SK-N-SH (cell line): ENCODE data around the gene PRKN. TPM values are rescaled to one million over a fixed set of nuclear protein-coding genes. Genes with fewer than 3 reads are reported as not detected.

Experiments used
- CTCF ChIA-PET: fragments of 300-600, 350-600 bp; formaldehyde crosslinking; extraction: SDS; loops from one replicate; lab custom pipeline; 2021; lab: Yijun Ruan, JAX
- POLR2A ChIA-PET: fragments of 350-600 bp; sonication (Branson Sonifier 250); formaldehyde crosslinking; extraction: SDS; loops from one replicate; lab custom pipeline; 2020; ENCODE audit warnings: antibody characterized with exemption, inconsistent platforms; lab: Yijun Ruan, JAX
- DNase-seq: peaks from one replicate; pipeline ENCODE4 v3.0.0; 2012
- H2AFZ ChIP-seq: fragments of 200-600 bp; sonication (generic); 2 replicates; pipeline ENCODE4 v1.8.1; 2016; ENCODE audit warnings: antibody characterized with exemption, mild to moderate bottlenecking, low read depth
- H3F3A ChIP-seq: fragments of 200-600 bp; sonication (generic); replicated peaks from 2 replicates; pipeline ENCODE3; 2016; ENCODE audit warnings: antibody characterized with exemption, mild to moderate bottlenecking; ENCODE audit not compliant: insufficient read depth
- H3K27ac ChIP-seq, 2 experiments: fragments of 200-500 bp in 1 of 2; fragments of 200-600 bp in 1 of 2; sonication (Bioruptor generic) in 1 of 2; sonication (generic), shearing (Covaris generic) in 1 of 2; 2 replicates each; pipeline versions ENCODE4 v1.5.1 to v1.6.1; 2014 to 2016; ENCODE audit warnings: low read depth in 2 of 2, inconsistent platforms in 1 of 2, low read length in 1 of 2, mild to moderate bottlenecking in 1 of 2, mixed read lengths in 1 of 2
- H3K27me3 ChIP-seq: fragments of 200-600 bp; sonication (generic), shearing (Covaris generic); 2 replicates; pipeline ENCODE4 v1.6.1; 2016; ENCODE audit warnings: mixed run types; ENCODE audit not compliant: insufficient read depth
- H3K36me3 ChIP-seq, 2 experiments: fragments of 200-500 bp in 1 of 2; fragments of 200-600 bp in 1 of 2; sonication (Bioruptor generic) in 1 of 2; sonication (generic) in 1 of 2; replicated peaks in 1 of 2; 2 replicates each; pipeline versions ENCODE3 to v1.5.1; 2014 to 2016; ENCODE audit warnings: low read length in 1 of 2, mild to moderate bottlenecking in 1 of 2; ENCODE audit not compliant: insufficient read depth in 2 of 2, control insufficient read depth in 1 of 2
- H3K4me1 ChIP-seq, 2 experiments: fragments of 200-500 bp in 1 of 2; fragments of 200-600 bp in 1 of 2; sonication (Bioruptor generic) in 1 of 2; sonication (generic), shearing (Covaris generic) in 1 of 2; 2 replicates each; pipeline versions ENCODE4 v1.5.1 to v1.6.1; 2014 to 2016; ENCODE audit warnings: low read depth in 1 of 2, low read length in 1 of 2, mixed run types in 1 of 2; ENCODE audit not compliant: insufficient read depth in 2 of 2, control insufficient read depth in 1 of 2
- H3K4me2 ChIP-seq: fragments of 200-600 bp; sonication (generic), shearing (Covaris generic); 2 replicates; pipeline ENCODE4 v1.6.1; 2017; ENCODE audit warnings: mixed run types
- H3K4me3 ChIP-seq, 2 experiments: fragments of 200-500 bp in 1 of 2; fragments of 200-600 bp in 1 of 2; sonication (Bioruptor generic) in 1 of 2; sonication (generic), shearing (Covaris generic) in 1 of 2; 2 replicates each; pipeline versions ENCODE4 v1.5.1 to v1.8.1; 2014 to 2016; ENCODE audit warnings: low read depth in 2 of 2, inconsistent platforms in 1 of 2, low read length in 1 of 2, mild to moderate bottlenecking in 1 of 2, mixed read lengths in 1 of 2, moderate library complexity in 1 of 2
- H3K79me2 ChIP-seq: fragments of 200-600 bp; sonication (generic); 2 replicates; pipeline ENCODE4 v1.8.1; 2017; ENCODE audit warnings: mild to moderate bottlenecking; ENCODE audit not compliant: insufficient read depth
- H3K9ac ChIP-seq: fragments of 200-600 bp; sonication (generic); 2 replicates; pipeline ENCODE4 v1.6.1; 2017; ENCODE audit warnings: mixed run types
- H3K9me2 ChIP-seq: fragments of 200-600 bp; sonication (generic); 2 replicates; pipeline ENCODE4 v1.6.1; 2017; ENCODE audit warnings: mixed run types
- H3K9me3 ChIP-seq: fragments of 200-600 bp; sonication (generic); 2 replicates; pipeline ENCODE4 v1.6.1; 2017; ENCODE audit warnings: mixed run types, mild to moderate bottlenecking, moderate library complexity
- H4K20me1 ChIP-seq: fragments of 200-600 bp; sonication (generic); 2 replicates; pipeline ENCODE4 v1.6.1; 2017; ENCODE audit warnings: mild to moderate bottlenecking, mixed run types; ENCODE audit not compliant: insufficient read depth
- CTCF ChIP-seq: fragments of 200-600 bp; sonication (generic); IDR thresholded peaks from 2 replicates; pipeline ENCODE4 v1.6.1; 2017; ENCODE audit warnings: antibody characterized with exemption, mild to moderate bottlenecking, moderate library complexity
- ELF1 ChIP-seq: IDR thresholded peaks from 2 replicates; pipeline ENCODE4 v1.4.0; 2012
- EZH2phosphoT487 ChIP-seq: fragments of 200-600 bp; sonication (generic); IDR thresholded peaks from 2 replicates; pipeline ENCODE4 v1.6.1; 2017; ENCODE audit warnings: low read depth, mixed run types, mild to moderate bottlenecking, antibody characterized with exemption, moderate library complexity, borderline replicate concordance
- FOXM1 ChIP-seq: IDR thresholded peaks from 2 replicates; pipeline ENCODE4 v1.4.0; 2012; ENCODE audit warnings: low read depth, mild to moderate bottlenecking
- IRF3 ChIP-seq: fragments of 150-350 bp; IDR thresholded peaks from 2 replicates; pipeline ENCODE4 v1.6.1; 2016; ENCODE audit warnings: mild to moderate bottlenecking, low read depth, low read length
- MAX ChIP-seq: IDR thresholded peaks from 2 replicates; pipeline ENCODE4 v1.4.0; 2012; ENCODE audit warnings: low read depth
- MEF2A ChIP-seq: IDR thresholded peaks from 2 replicates; pipeline ENCODE4 v1.4.0; 2012; ENCODE audit warnings: low read depth, borderline replicate concordance
- MXI1 ChIP-seq: IDR thresholded peaks from 2 replicates; pipeline ENCODE4 v1.6.1; 2012; ENCODE audit warnings: mild to moderate bottlenecking, low read depth, low read length, improper control_type of control experiment
- NRF1 ChIP-seq: IDR thresholded peaks from 2 replicates; pipeline ENCODE4 v1.6.1; 2012; ENCODE audit warnings: low read depth, mild to moderate bottlenecking, low read length
- RAD21 ChIP-seq: IDR thresholded peaks from 2 replicates; pipeline ENCODE4 v1.6.1; 2012; ENCODE audit warnings: mild to moderate bottlenecking, low read length
- RCOR1 ChIP-seq: fragments of 150-350 bp; IDR thresholded peaks from 2 replicates; pipeline ENCODE4 v1.6.1; 2017; ENCODE audit warnings: antibody characterized with exemption, low read length
- REST ChIP-seq: IDR thresholded peaks from 2 replicates; pipeline ENCODE4 v1.6.1; 2012; ENCODE audit warnings: mild to moderate bottlenecking, low read depth, low read length, moderate library complexity
- SIN3A ChIP-seq: IDR thresholded peaks from 2 replicates; pipeline ENCODE4 v1.6.1; 2012; ENCODE audit warnings: low read depth, mild to moderate bottlenecking, low read length, moderate library complexity, borderline replicate concordance
- SMC3 ChIP-seq: IDR thresholded peaks from 2 replicates; pipeline ENCODE4 v1.6.1; 2012; ENCODE audit warnings: low read depth, low read length, improper control_type of control experiment
- TAF1 ChIP-seq: IDR thresholded peaks from 2 replicates; pipeline ENCODE4 v1.6.1; 2012; ENCODE audit warnings: low read depth, mild to moderate bottlenecking, low read length, moderate library complexity, borderline replicate concordance
- USF1 ChIP-seq: IDR thresholded peaks from 2 replicates; pipeline ENCODE4 v1.4.0; 2012; ENCODE audit warnings: low read depth, borderline replicate concordance
- YY1 ChIP-seq: IDR thresholded peaks from 2 replicates; pipeline ENCODE4 v1.4.0; 2012; ENCODE audit warnings: low read depth, mild to moderate bottlenecking
- WGBS: methylation state at CpG from one replicate; pipeline ENCODE4 v1.1.6; 2017; ENCODE audit warnings: low lambda C conversion rate; 5-methylcytosine and 5-hydroxymethylcytosine counted together
- polyA plus RNA-seq, 3 experiments: library from polyadenylated mRNA; depleted of rRNA; stranded (reverse); fragments of >200 nt; gene quantifications; 2 replicates each; pipeline ENCODE4 v1.2.3, GENCODE V29; 2012

PRKN gene
- polyA plus RNA-seq, 1 of the 3 experiments (the other 2 are of a cell fraction), result 0.76 TPM

- TF ChIP-seq USF1, result no peak
- TF ChIP-seq SIN3A, result no peak
- TF ChIP-seq NRF1, result no peak
- no peak for TF ChIP-seq YY1
These were observed 8.0 kb downstream of the PRKN start (continued) for GRCh38 chr6:162719528-162719927.

GRCh38 chr6:162715601-162716000, 12.0 kb downstream of the PRKN start:
- Histone ChIP-seq H3K9ac (no peak overlapping the region), H3K36me3 (no peaks in the 10 kb centered on the region), H3K27ac (no peak overlapping the region; a peak in 1 of 4 replicates), H3K9me2 (no peaks in the 10 kb centered on the region), H3K4me3 (no peak overlapping the region), H3F3A (no peaks in the 10 kb centered on the region), H3K9me3 (no peaks in the 10 kb centered on the region), H3K4me1 (peaks cover 0 to 17% of the 10 kb centered on the region in 2 experiments; a peak in 2 of 4 replicates), H3K79me2 (no peaks in the 10 kb centered on the region), H2AFZ (no peak overlapping the region), H4K20me1 (no peaks in the 10 kb centered on the region), H3K4me2 (no peak overlapping the region), H3K27me3 (no peaks in the 10 kb centered on the region)
- DNase-seq, result no peak
- 93% methylated on average over 6 of the region's 6 CpGs for WGBS
- ChIA-PET POLR2A (no interaction called here), CTCF (interaction anchor here (0.6 to 1.5 kb wide), 6 partner anchors 9 to 1666 kb away, joined by 3 to 4 read pairs (median 3); no protein-coding TSS in a partner anchor)
- no peak for TF ChIP-seq MAX
- TF ChIP-seq MXI1, result no peak
- TF ChIP-seq YY1, result no peak
- TF ChIP-seq SMC3, result no peak
- TF ChIP-seq FOXM1, result no peak
- no peak for TF ChIP-seq REST
- no peak for TF ChIP-seq NRF1
- TF ChIP-seq RCOR1, result no peak
- no peak for TF ChIP-seq CTCF
- no peak for TF ChIP-seq IRF3
- no peak for TF ChIP-seq EZH2phosphoT487
- TF ChIP-seq RAD21, result no peak
- no peak for TF ChIP-seq MEF2A
- no peak for TF ChIP-seq ELF1
- TF ChIP-seq TAF1, result no peak
